Endothelial cell of umbilical vein (primary cell): Measurements from ENCODE around the gene MID1IP1. TPM values are rescaled to one million over a fixed set of nuclear protein-coding genes. Genes with fewer than 3 reads are reported as not detected.

Source experiments
- BruUV-seq: library from RNA; stranded (reverse); fragments of 400-500 nt; replicated peaks from 2 replicates; lab custom pipeline; 2021; lab: Mats Ljungman, UMichigan
- CTCF ChIA-PET: fragments of 300-600, 350-600 bp; sonication (Branson Sonifier 250); formaldehyde crosslinking; loops from one replicate; lab custom pipeline; 2021; ENCODE audit warnings: antibody characterized with exemption, inconsistent platforms; lab: Charles Lee
- POLR2A ChIA-PET: fragments of 300-600, 350-600 bp; sonication (Branson Sonifier 250); formaldehyde crosslinking; loops from one replicate; lab custom pipeline; 2021; ENCODE audit warnings: antibody characterized with exemption, inconsistent platforms; lab: Charles Lee
- DNase-seq: peaks from one replicate; pipeline ENCODE4 v3.0.0-alpha.2; 2011; ENCODE audit warnings: low read depth, low spot score
- FAIRE-seq: peaks from 2 replicates; lab custom pipeline; 2011; peaks lifted over from hg19 to GRCh38; lab: Jason Lieb, UNC
- H2AFZ ChIP-seq: 2 replicates; pipeline ENCODE4 v1.6.0; 2012; ENCODE audit warnings: low read depth, low read length, control low read depth, inconsistent platforms
- H3K27ac ChIP-seq: 2 replicates; pipeline ENCODE4 v1.5.1; 2011; ENCODE audit warnings: low read depth, mild to moderate bottlenecking, control low read depth, low read length, moderate library complexity; ENCODE audit not compliant: insufficient read depth
- H3K27me3 ChIP-seq, 2 experiments: 2 replicates each; pipeline versions ENCODE4 v1.6.0 to v1.6.1; 2011; ENCODE audit warnings: low read length in 2 of 2, mixed read lengths in 1 of 2; ENCODE audit not compliant: control insufficient read depth in 2 of 2, insufficient read depth in 2 of 2
- H3K36me3 ChIP-seq, 2 experiments: 2 replicates in 1 of 2; 3 replicates in 1 of 2; pipeline ENCODE4 v1.5.1; 2011; ENCODE audit warnings: low read length in 2 of 2, mild to moderate bottlenecking in 1 of 2, moderate library complexity in 1 of 2; ENCODE audit not compliant: control insufficient read depth in 2 of 2, insufficient read depth in 2 of 2; ENCODE audit errors: extremely low read depth in 1 of 2
- H3K4me1 ChIP-seq: 3 replicates; pipeline ENCODE4 v1.5.1; 2011; ENCODE audit warnings: mild to moderate bottlenecking, low read length; ENCODE audit not compliant: control insufficient read depth, insufficient read depth; ENCODE audit errors: extremely low read depth
- H3K4me2 ChIP-seq: 2 replicates; pipeline ENCODE4 v1.6.1; 2011; ENCODE audit warnings: low read length, control low read depth, mixed read lengths; ENCODE audit not compliant: insufficient read depth
- H3K4me3 ChIP-seq, 3 experiments: fragments of 200-600 bp in 1 of 3; sonication (generic), shearing (Covaris generic) in 1 of 3; replicated peaks in 1 of 3; 2 replicates each; pipeline ENCODE4 v1.5.1; 2011 to 2016; ENCODE audit warnings: control low read depth in 3 of 3, low read length in 3 of 3, mild to moderate bottlenecking in 2 of 3, inconsistent platforms in 1 of 3, low read depth in 1 of 3, moderate library complexity in 1 of 3; ENCODE audit not compliant: insufficient read depth in 1 of 3
- H3K79me2 ChIP-seq: 2 replicates; pipeline ENCODE4 v1.6.0; 2012; ENCODE audit warnings: low read length, inconsistent platforms; ENCODE audit not compliant: control insufficient read depth, insufficient read depth
- H3K9ac ChIP-seq: replicated peaks from 2 replicates; pipeline ENCODE3; 2011; ENCODE audit warnings: low read length, control low read depth; ENCODE audit not compliant: insufficient read depth; ENCODE audit errors: extremely low read depth
- H3K9me1 ChIP-seq: replicated peaks from 3 replicates; pipeline ENCODE4 v1.6.0; 2011; ENCODE audit warnings: mild to moderate bottlenecking, low read length; ENCODE audit not compliant: control insufficient read depth, insufficient read depth; ENCODE audit errors: extremely low read depth
- H3K9me3 ChIP-seq: replicated peaks from 2 replicates; pipeline ENCODE4 v1.5.1; 2012; ENCODE audit warnings: low read length, inconsistent platforms; ENCODE audit not compliant: control insufficient read depth, insufficient read depth
- H4K20me1 ChIP-seq: replicated peaks from 2 replicates; pipeline ENCODE3; 2011; ENCODE audit warnings: mild to moderate bottlenecking, low read length; ENCODE audit not compliant: control insufficient read depth, insufficient read depth; ENCODE audit errors: extremely low read depth
- CTCF ChIP-seq, 2 donors: IDR thresholded peaks; 1 replicate in 1 of 2; 2 replicates in 1 of 2; pipeline ENCODE4 v1.5.1; 2011; ENCODE audit warnings: low read length in 2 of 2, mild to moderate bottlenecking in 2 of 2, moderate library complexity in 2 of 2, control low read depth in 1 of 2, inconsistent platforms in 1 of 2, low read depth in 1 of 2; ENCODE audit not compliant: insufficient read depth in 1 of 2; ENCODE audit errors: extremely low read depth in 1 of 2
- EZH2 ChIP-seq: IDR thresholded peaks from 2 replicates; pipeline ENCODE4 v1.6.1; 2012; ENCODE audit warnings: borderline replicate concordance, low read depth, mild to moderate bottlenecking, moderate library complexity, low read length, inconsistent platforms; ENCODE audit not compliant: severe bottlenecking
- FOS ChIP-seq: IDR thresholded peaks from 2 replicates; pipeline ENCODE4 v1.6.1; 2011; ENCODE audit warnings: mild to moderate bottlenecking, low read length, moderate library complexity, borderline replicate concordance; ENCODE audit not compliant: insufficient read depth
- GATA2 ChIP-seq: IDR thresholded peaks from 2 replicates; pipeline ENCODE4 v1.7.0; 2011; ENCODE audit warnings: low read depth, mild to moderate bottlenecking, moderate library complexity, mixed read lengths, low read length; ENCODE audit not compliant: insufficient read length, insufficient read depth
- JUN ChIP-seq: IDR thresholded peaks from 2 replicates; pipeline ENCODE4 v1.6.1; 2011; ENCODE audit warnings: borderline replicate concordance, low read depth; ENCODE audit not compliant: insufficient read length, insufficient read depth
- MAX ChIP-seq: IDR thresholded peaks from 2 replicates; pipeline ENCODE4 v1.6.1; 2011; ENCODE audit not compliant: insufficient read depth, insufficient read length
- MYC ChIP-seq: IDR thresholded peaks from one replicate; pipeline ENCODE4 v1.6.1; 2011; ENCODE audit warnings: mild to moderate bottlenecking, low read depth, low read length
- POLR2A ChIP-seq: IDR thresholded peaks from 2 replicates; pipeline ENCODE4 v1.6.1; 2012; ENCODE audit warnings: low read depth, mild to moderate bottlenecking, control low read depth, low read length
- POLR2AphosphoS5 ChIP-seq: IDR thresholded peaks from 2 replicates; pipeline ENCODE4 v1.6.1; 2012; ENCODE audit warnings: low read depth, mild to moderate bottlenecking, control low read depth, low read length, moderate library complexity; ENCODE audit not compliant: insufficient read depth
- dilution Hi-C: fragments of 300-500 bp; cut with MboI; formaldehyde crosslinking; loops from one replicate; pipeline ENCODE4 v1.15.0; 2019; ENCODE audit warnings: low sequenced_read_pairs; ENCODE audit not compliant: extremely low pct_ligation_motif_present
- intact Hi-C: fragments of 100-400 bp; cut with micrococcal nuclease; formaldehyde crosslinking; loops from one replicate; pipeline ENCODE4 v1.10.0; 2022
- polyA plus RNA-seq, 4 experiments: library from polyadenylated mRNA; depleted of rRNA in 3 of 4; stranded (reverse) in 3 of 4; unstranded in 1 of 4; fragments of >200 nt; gene quantifications; 2 replicates each; pipeline versions ENCODE4 v1.2.1 to v1.2.3, GENCODE V29; 2011 to 2012; ENCODE audit warnings: missing spikeins in 1 of 4
- total RNA-seq: library from RNA; stranded (reverse); gene quantifications from 2 replicates; pipeline ENCODE4 v1.2.3, GENCODE V29; 2021

Gene MID1IP1
- total and polyA plus RNA-seq, 2 donors (not counting 3 experiments of a cell fraction or from before 2014, with no cell fraction given): 23.2 to 25.1 TPM

- no peak for TF ChIP-seq MYC
- TF ChIP-seq MAX: no peak
- no peak for TF ChIP-seq JUN
- TF ChIP-seq CTCF (IDR thresholded peaks at IDR 0.05; ENCODE audit: extremely low read depth in 1 of 2, insufficient read depth in 1 of 2, low read depth in 1 of 2, low read length in 2 of 2): no peak
- no peak for TF ChIP-seq POLR2A
- no peak for TF ChIP-seq FOS
- no peak for TF ChIP-seq EZH2
- TF ChIP-seq POLR2AphosphoS5: no peak
- no peak for TF ChIP-seq GATA2
- Histone ChIP-seq H3K4me1 (no peaks in the 10 kb centered on the region), H3K36me3 (no peaks in the 10 kb centered on the region), H4K20me1 (no peaks in the 10 kb centered on the region), H3K4me2 (no peak overlapping the region), H3K79me2 (no peaks in the 10 kb centered on the region), H2AFZ (no peak overlapping the region), H3K9me1 (no peaks in the 10 kb centered on the region), H3K27ac (no peak overlapping the region), H3K9ac (no peak overlapping the region), H3K4me3 (no peak overlapping the region), H3K9me3 (no peaks in the 10 kb centered on the region), H3K27me3 (no peaks in the 10 kb centered on the region)
- BruUV-seq: no TSS peak
- intact Hi-C loops (no loop called here), dilution Hi-C loops (no loop called here)
- DNase-seq (no peak), FAIRE-seq (no peak)
- ChIA-PET CTCF (no interaction called here), POLR2A (no interaction called here)
Observed at GRCh38 chrX:38854305-38854704, 53.0 kb downstream of the MID1IP1 start.

Other genes with a start within 250 kb of the MID1IP1 start
- 4.2 and 5.2 TPM in 2 replicates for gene TSPAN7, start 239.9 kb upstream of the MID1IP1 start, total RNA-seq
- 2.7 and 3.2 TPM in 2 replicates for gene TSPAN7, start 239.9 kb upstream of the MID1IP1 start, polyA plus RNA-seq